Upper lobe of left lung (tissue), 6 donors: ENCODE data around the gene PDCD6IP. TPM values are rescaled to one million over a fixed set of nuclear protein-coding genes. Genes with fewer than 3 reads are reported as not detected.

Experiments
- ATAC-seq, 2 donors: fragments of 200-7000 bp; cut with Tn5 transposase; one replicate each; pipeline ENCODE4 v1.9.1; 2022; ENCODE audit warnings: mild to moderate bottlenecking in 2 of 2, moderate library complexity in 2 of 2; ENCODE audit not compliant: low FRiP score in 2 of 2
- DNase-seq, 2 donors: peaks; one replicate each; pipeline ENCODE4 v3.0.0-alpha.2; 2019 to 2020
- H3K27ac ChIP-seq, 4 donors: fragments of 200-600 bp; sonication (generic); one replicate each; pipeline ENCODE4 v1.5.1; 2016 to 2019
- H3K27me3 ChIP-seq, 4 donors: fragments of 200-600 bp; sonication (generic); one replicate each; pipeline ENCODE4 v1.5.1; 2017 to 2019
- H3K36me3 ChIP-seq, 4 donors: fragments of 200-600 bp; sonication (generic); one replicate each; pipeline ENCODE4 v1.5.1; 2016 to 2019
- H3K4me1 ChIP-seq, 4 donors: fragments of 200-600 bp; sonication (generic); one replicate each; pipeline ENCODE4 v1.5.1; 2018 to 2019
- H3K4me3 ChIP-seq, 4 donors: fragments of 200-600 bp; sonication (generic); one replicate each; pipeline ENCODE4 v1.5.1; 2017 to 2019; ENCODE audit warnings: mild to moderate bottlenecking in 2 of 4, moderate library complexity in 1 of 4
- H3K9me3 ChIP-seq, 4 donors: fragments of 200-600 bp; sonication (generic); one replicate each; pipeline ENCODE4 v1.5.1; 2018 to 2019
- CTCF ChIP-seq, 6 experiments: fragments of 450-650 bp in 4 of 6; fragments of 200-600 bp in 2 of 6; sonication (generic) in 2 of 6; IDR thresholded peaks; one replicate each; pipeline ENCODE4 v1.5.1; 2016 to 2019; ENCODE audit warnings: antibody characterized with exemption in 6 of 6
- EP300 ChIP-seq, 4 donors: sonication (generic); formaldehyde crosslinking; IDR thresholded peaks; one replicate each; pipeline ENCODE4 v1.5.1; 2017; ENCODE audit warnings: antibody characterized with exemption in 4 of 4, control low read depth in 2 of 4
- POLR2A ChIP-seq, 4 donors: fragments of 450-650 bp; IDR thresholded peaks; one replicate each; pipeline ENCODE4 v1.5.1; 2016 to 2017; ENCODE audit warnings: antibody characterized with exemption in 4 of 4, mild to moderate bottlenecking in 2 of 4
- POLR2AphosphoS5 ChIP-seq, 2 donors: sonication (generic); formaldehyde crosslinking; IDR thresholded peaks; one replicate each; pipeline ENCODE4 v1.5.1; 2017; ENCODE audit warnings: antibody characterized with exemption in 2 of 2
- WGBS, 2 donors: methylation state at CpG; one replicate each; pipeline ENCODE4 v1.1.5; 2017 to 2018; 5-methylcytosine and 5-hydroxymethylcytosine counted together
- total RNA-seq, 6 donors: library from RNA; depleted of rRNA in 4 of 6; stranded (reverse); fragments of >200 nt in 4 of 6; gene quantifications; one replicate each; pipeline versions ENCODE4 v1.1.0 to v1.2.1, GENCODE V29; 2016 to 2021
- donor health status: DM: no; HTN: no; CAD: no; lungs with moderate emphysema.
- donor health status: DM: no; HTN: yes; CAD: no; lungs with severe emphysema.

PDCD6IP gene
- total RNA-seq, 6 donors from 2014 or later, result 120 to 289 (median 259) TPM

- no peaks in the 10 kb centered on the region for H3K9me3 ChIP-seq
- no peak overlapping the region for H3K27ac ChIP-seq
- WGBS, 2 donors, result 96 to 100% methylated on average over 4 of the region's 4 CpGs
- no peaks in the 10 kb centered on the region for H3K27me3 ChIP-seq
- H3K4me3 ChIP-seq, result no peak overlapping the region
- H3K36me3 ChIP-seq, result peaks cover 6 to 82% (median 29%) of the 10 kb centered on the region in 4 donors
- peaks cover 0 to 8% (median 3%) of the 10 kb centered on the region in 4 donors for H3K4me1 ChIP-seq
- ATAC-seq (no peak), DNase-seq (no peak)
- TF ChIP-seq EP300 (IDR thresholded peaks at IDR 0.05) (no peak), POLR2A (IDR thresholded peaks at IDR 0.05) (no peak), CTCF (IDR thresholded peaks at IDR 0.05) (no peak), POLR2AphosphoS5 (IDR thresholded peaks at IDR 0.05) (no peak)
Measured at GRCh38 chr3:33858131-33858530, 59.7 kb downstream of the PDCD6IP start.

DNA sequence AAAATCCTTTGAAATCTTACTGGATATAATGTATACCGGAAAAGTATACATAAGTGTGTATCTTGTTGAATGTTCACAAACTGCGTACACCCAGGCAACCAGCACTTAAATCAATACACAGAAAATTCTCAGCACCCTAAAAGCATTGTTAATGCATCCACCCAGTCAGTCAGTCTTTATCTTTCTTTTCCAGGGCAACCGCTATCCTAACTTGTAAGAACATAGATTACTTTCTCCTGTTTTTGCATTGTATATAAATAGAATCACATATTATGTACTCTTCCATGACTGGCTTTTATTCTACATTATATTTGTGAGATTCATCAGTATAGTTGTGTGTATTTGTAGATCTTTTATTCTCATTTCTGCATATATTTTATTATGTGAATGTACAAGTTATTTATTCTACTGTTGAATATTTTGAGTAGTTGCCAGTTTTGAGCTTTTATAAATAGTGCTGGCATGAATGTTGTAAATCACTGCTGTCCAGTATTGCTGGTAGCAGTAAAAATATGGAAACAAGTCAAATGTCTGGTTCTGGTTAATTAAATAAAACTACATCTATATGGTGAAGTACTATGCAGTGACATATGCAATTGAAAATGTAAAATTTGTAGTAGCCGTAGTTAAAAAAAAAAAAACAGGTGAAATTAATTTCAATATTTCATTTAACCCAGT, 62.1 kb downstream of the PDCD6IP start:
- Histone ChIP-seq H3K4me3 (no peak overlapping the region), H3K9me3 (no peaks in the 10 kb centered on the region), H3K4me1 (peaks cover 0 to 5% (median 0%) of the 10 kb centered on the region in 4 donors), H3K36me3 (peaks cover 10 to 88% (median 38%) of the 10 kb centered on the region in 4 donors), H3K27me3 (no peaks in the 10 kb centered on the region), H3K27ac (no peak overlapping the region)
- TF ChIP-seq EP300 (IDR thresholded peaks at IDR 0.05) (no peak), POLR2A (IDR thresholded peaks at IDR 0.05) (no peak), POLR2AphosphoS5 (IDR thresholded peaks at IDR 0.05) (no peak), CTCF (IDR thresholded peaks at IDR 0.05) (no peak)
- DNase-seq (no peak), ATAC-seq (no peak)
- 82 to 92% methylated on average over 4 of the region's 4 CpGs for WGBS, 2 donors

DNA sequence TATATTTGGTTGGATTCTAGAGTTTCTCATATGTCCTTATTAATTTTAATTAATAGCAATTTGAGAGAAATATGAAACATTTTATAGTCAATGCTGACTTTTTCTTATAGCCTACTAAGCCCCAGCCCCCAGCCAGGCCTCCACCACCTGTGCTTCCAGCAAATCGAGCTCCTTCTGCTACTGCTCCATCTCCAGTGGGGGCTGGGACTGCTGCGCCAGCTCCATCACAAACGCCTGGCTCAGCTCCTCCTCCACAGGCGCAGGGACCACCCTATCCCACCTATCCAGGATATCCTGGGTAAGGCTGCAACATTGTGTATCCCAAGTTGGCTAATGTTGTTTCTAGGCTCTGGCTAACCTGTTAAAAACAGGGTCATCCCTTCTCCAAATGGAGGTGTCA, 66.7 kb downstream of the PDCD6IP start:
- peak in 1 of 2 donors; percentile 14 for DNase-seq
- Histone ChIP-seq H3K9me3 (no peaks in the 10 kb centered on the region), H3K4me1 (no peaks in the 10 kb centered on the region), H3K27me3 (no peaks in the 10 kb centered on the region), H3K27ac (no peak overlapping the region), H3K36me3 (peaks cover 4 to 78% (median 32%) of the 10 kb centered on the region in 4 donors), H3K4me3 (no peak overlapping the region)
- no peak for ATAC-seq
- TF ChIP-seq CTCF (IDR thresholded peaks at IDR 0.05), result no peak
- no peak for TF ChIP-seq EP300 (IDR thresholded peaks at IDR 0.05)
- TF ChIP-seq POLR2A (IDR thresholded peaks at IDR 0.05), result no peak
- TF ChIP-seq POLR2AphosphoS5 (IDR thresholded peaks at IDR 0.05), result no peak
- 88 to 97% methylated on average over 4 of the region's 4 CpGs for WGBS, 2 donors

DNA sequence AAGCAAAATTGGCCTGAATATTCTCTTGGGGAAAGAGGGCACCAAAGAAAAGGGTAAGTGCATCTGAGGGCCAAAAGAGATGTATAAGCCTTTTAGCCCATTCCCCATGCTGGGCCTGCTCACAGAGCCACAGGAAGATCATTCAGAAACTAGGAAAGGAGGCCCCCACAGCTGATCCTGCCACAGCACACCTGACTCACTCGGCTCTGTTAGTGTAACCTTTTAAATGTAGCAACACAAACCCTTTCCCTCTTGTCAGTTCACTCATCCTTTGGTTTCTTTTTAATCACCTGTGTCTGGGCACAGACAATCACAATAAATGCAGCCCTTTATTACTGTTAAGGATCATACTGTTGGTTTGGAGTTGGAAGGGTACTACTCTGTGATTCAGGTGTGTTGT, 69.9 kb downstream of the PDCD6IP start:
- peaks cover 4 to 68% (median 29%) of the 10 kb centered on the region in 4 donors for H3K36me3 ChIP-seq
- ATAC-seq (no peak), DNase-seq (no peak)
- no peak overlapping the region for H3K4me3 ChIP-seq
- no peaks in the 10 kb centered on the region for H3K4me1 ChIP-seq
- WGBS, 2 donors, result 71 to 80% methylated on average over 1 of the region's 1 CpG
- H3K9me3 ChIP-seq, result no peaks in the 10 kb centered on the region
- H3K27ac ChIP-seq, result no peak overlapping the region
- TF ChIP-seq POLR2AphosphoS5 (IDR thresholded peaks at IDR 0.05) (no peak), POLR2A (IDR thresholded peaks at IDR 0.05) (no peak), EP300 (IDR thresholded peaks at IDR 0.05) (no peak), CTCF (IDR thresholded peaks at IDR 0.05) (no peak)
- H3K27me3 ChIP-seq, result no peaks in the 10 kb centered on the region

DNA sequence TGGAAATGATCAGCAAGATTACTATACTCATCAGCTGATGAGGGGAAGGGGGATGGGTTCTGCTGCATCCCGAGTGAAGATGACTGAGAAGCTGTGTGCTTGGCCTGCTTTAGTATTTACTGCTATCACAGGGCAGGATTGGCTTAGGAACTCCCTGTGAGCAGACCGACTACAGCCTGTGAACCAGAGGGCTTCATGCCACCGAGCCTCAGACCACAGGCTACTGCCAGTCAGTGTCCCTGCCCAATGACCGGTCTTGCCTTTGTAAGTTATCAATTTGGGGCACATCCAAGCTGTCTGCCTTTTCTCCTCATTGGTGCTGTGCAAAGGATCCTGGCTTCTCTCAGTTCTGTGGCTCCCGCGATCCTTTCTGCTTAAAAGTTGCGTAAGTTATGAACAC, 71.5 kb downstream of the PDCD6IP start:
- 83 to 91% methylated on average over 6 to 7 of the region's 7 CpGs for WGBS, 2 donors

More for the DNA sequence above, 71.5 kb downstream of the PDCD6IP start:
- DNase-seq, result no peak
- no peak for ATAC-seq
- no peaks in the 10 kb centered on the region for H3K9me3 ChIP-seq
- H3K27ac ChIP-seq, result no peak overlapping the region
- H3K27me3 ChIP-seq, result no peaks in the 10 kb centered on the region
- TF ChIP-seq CTCF (IDR thresholded peaks at IDR 0.05) (no peak), EP300 (IDR thresholded peaks at IDR 0.05) (no peak), POLR2AphosphoS5 (IDR thresholded peaks at IDR 0.05) (no peak), POLR2A (IDR thresholded peaks at IDR 0.05) (no peak)
- H3K4me1 ChIP-seq, result no peaks in the 10 kb centered on the region
- peaks cover 4 to 52% (median 21%) of the 10 kb centered on the region in 4 donors for H3K36me3 ChIP-seq
- no peak overlapping the region for H3K4me3 ChIP-seq
